Left colon (tissue), 2 donors: ENCODE data around the gene OR5D16. TPM values are rescaled to one million over a fixed set of nuclear protein-coding genes. Genes with fewer than 3 reads are reported as not detected.

Experiments
- total RNA-seq, 2 donors: library from RNA; stranded (reverse); fragmentation: NEBNext Ultra II Directional; extraction: Animal tissue kit (Norgen Biotek cat#: 25700); gene quantifications; one replicate each; pipeline ENCODE4 v1.2.1, GENCODE V29; 2021
- donor health status: DM: no; HTN: no; CAD: no.
- donor health status: DM: yes; HTN: yes; CAD: no.

OR5D16 gene
- total RNA-seq, 2 donors from 2014 or later, result not detected

Other genes starting within 250 kb of the OR5D16 start
- gene OR4C11, start 231.1 kb upstream of the OR5D16 start, total RNA-seq, result not detected
- gene OR4P4, start 203.6 kb upstream of the OR5D16 start, total RNA-seq, result not detected
- not detected for gene OR4S2, start 190.4 kb upstream of the OR5D16 start, total RNA-seq
- gene OR4C6, start 176.6 kb upstream of the OR5D16 start, total RNA-seq, result not detected
- not detected for gene OR5D13, start 65.3 kb upstream of the OR5D16 start, total RNA-seq
- gene OR5D14, start 43.2 kb upstream of the OR5D16 start, total RNA-seq, result not detected
- not detected for gene OR5L1, start 27.4 kb upstream of the OR5D16 start, total RNA-seq
- not detected for gene OR5D18, start 19.1 kb upstream of the OR5D16 start, total RNA-seq
- not detected for gene OR5L2, start 11.5 kb upstream of the OR5D16 start, total RNA-seq
- not detected for gene TRIM51, start 44.5 kb downstream of the OR5D16 start, total RNA-seq
- gene OR5W2, start 75.8 kb downstream of the OR5D16 start, total RNA-seq, result not detected
- not detected for gene OR5I1, start 97.6 kb downstream of the OR5D16 start, total RNA-seq
- gene OR10AG1, start 131.2 kb downstream of the OR5D16 start, total RNA-seq, result not detected
- not detected for gene OR5F1, start 155.9 kb downstream of the OR5D16 start, total RNA-seq
- not detected for gene OR5AS1, start 188.9 kb downstream of the OR5D16 start, total RNA-seq